Measurements from ENCODE around the gene UTP25.
A peak's percentile ranks its signal among the peaks of the same experiment; 100 is the strongest.

The UTP25 gene

DNA sequence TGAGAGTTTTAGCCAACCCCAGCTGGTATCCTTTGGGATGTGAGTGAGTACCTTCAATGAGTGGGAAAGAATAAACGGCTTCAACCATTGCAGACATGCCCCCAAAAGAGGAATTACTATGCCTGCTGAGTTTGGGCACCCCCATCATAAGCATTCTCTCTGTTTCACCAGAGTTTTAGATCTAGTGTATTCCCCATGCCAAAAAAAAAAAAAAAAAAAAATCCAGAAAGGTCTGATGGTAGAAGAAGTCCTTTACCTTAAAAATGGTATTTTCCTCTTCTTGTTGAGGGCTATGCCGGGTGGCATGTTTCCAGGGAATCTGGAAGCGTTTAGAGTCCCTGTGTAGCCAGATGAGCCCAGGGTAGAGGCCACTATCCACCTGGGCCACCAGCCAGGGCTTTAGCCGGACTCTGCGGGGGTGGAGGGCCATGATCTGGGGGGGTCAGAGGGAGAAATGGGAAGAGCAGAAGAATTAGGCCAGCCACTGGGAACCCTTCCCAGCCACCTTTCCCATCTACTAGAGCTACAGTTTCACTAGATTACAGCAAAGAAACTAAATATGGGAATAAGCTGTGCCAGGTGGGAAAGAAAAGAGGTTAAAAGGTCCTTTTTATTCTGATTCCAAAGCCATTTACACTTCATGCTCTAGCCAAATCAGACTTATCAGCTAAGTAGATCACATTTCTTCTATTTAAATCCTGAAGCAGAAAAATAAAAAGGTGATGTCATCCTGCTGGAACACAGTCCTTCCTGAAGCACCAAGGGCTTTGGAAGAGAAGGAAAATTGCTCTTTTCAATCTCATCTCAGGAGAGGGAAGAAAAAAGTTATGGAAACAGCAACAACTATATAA, 26.6 kb upstream of the UTP25 start:
- TF ChIP-seq, protein P1, sequence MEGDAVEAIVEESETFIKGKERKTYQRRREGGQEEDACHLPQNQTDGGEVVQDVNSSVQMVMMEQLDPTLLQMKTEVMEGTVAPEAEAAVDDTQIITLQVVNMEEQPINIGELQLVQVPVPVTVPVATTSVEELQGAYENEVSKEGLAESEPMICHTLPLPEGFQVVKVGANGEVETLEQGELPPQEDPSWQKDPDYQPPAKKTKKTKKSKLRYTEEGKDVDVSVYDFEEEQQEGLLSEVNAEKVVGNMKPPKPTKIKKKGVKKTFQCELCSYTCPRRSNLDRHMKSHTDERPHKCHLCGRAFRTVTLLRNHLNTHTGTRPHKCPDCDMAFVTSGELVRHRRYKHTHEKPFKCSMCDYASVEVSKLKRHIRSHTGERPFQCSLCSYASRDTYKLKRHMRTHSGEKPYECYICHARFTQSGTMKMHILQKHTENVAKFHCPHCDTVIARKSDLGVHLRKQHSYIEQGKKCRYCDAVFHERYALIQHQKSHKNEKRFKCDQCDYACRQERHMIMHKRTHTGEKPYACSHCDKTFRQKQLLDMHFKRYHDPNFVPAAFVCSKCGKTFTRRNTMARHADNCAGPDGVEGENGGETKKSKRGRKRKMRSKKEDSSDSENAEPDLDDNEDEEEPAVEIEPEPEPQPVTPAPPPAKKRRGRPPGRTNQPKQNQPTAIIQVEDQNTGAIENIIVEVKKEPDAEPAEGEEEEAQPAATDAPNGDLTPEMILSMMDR (conservative IDR thresholded peaks at IDR 0.05): no peak
- peak overlapping the region; percentile 73 for H3K27ac ChIP-seq

DNA sequence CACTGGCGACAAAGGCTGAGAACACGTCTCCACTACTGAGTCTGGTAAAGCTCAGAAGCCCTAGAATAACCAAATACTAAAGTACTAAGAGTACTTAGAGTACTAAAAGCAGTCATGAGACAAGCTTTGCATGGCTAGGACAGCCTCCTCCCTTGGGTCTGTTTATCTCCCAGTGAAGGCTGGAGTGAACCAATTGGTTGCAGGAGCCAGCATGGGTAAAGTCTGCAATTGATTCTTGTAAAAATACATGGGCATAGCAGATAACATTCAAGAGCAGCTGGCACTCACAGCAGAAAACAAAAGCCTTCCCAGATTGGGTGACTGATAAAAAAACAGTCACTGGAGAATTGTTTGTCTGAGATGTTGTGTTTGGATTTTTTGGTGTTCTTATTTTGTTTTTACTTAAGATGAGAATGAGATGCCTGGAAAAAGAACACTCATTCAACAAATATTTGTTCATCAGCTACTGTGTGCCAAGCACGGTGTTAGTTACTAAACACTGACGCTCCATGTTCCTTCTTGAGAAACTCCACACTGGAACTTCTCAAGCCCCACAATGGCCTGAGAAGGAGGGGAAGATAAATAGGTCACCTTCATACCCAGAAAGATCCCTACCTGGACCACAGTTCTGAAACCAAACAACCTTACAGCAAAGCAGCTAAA, 25.5 kb upstream of the UTP25 start:
- TF ChIP-seq, protein P1 (conservative IDR thresholded peaks at IDR 0.05): no peak
- H3K27ac ChIP-seq: peak overlapping the region; percentile 73

DNA sequence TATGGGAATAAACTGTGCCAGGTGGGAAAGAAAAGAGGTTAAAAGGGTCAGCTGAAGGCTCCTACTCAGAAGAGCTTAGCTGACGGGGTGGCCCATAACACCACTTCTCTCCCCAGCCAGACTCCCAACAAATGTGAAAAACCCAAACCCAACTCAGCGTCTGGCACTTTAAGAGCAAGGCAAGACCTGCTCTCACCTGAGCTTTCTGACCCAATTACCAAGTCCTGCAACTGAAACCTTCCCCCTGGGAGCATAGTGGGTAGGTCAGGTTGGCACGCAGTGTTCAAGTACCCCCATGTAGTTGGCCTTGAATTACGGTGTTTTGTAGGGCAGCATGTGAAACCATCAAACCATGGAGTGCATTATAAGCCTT, 25.0 kb upstream of the UTP25 start:
- peak overlapping the region; percentile 73 for H3K27ac ChIP-seq
- TF ChIP-seq, protein P1 (conservative IDR thresholded peaks at IDR 0.05): no peak

DNA sequence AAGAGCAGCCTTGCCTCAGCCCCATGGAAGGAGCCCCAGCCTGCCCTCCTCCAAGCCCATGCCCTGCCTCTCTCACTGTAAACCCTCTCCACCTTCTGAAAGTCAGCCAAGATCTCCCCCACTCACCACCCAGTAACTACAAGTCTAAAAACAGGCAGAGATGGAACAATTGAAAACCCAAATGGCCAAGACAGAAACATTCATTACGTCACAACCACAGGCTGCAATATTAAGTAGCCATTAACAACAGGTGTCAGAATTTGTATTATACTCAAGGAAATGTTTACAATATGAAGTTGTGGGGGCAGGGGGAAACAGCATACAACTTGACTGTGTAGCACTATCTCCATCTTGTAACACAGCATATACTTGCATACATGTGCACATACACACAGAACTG, 24.2 kb upstream of the UTP25 start:
- H3K27ac ChIP-seq: no peak overlapping the region
- TF ChIP-seq, protein P1 (conservative IDR thresholded peaks at IDR 0.05): no peak

DNA sequence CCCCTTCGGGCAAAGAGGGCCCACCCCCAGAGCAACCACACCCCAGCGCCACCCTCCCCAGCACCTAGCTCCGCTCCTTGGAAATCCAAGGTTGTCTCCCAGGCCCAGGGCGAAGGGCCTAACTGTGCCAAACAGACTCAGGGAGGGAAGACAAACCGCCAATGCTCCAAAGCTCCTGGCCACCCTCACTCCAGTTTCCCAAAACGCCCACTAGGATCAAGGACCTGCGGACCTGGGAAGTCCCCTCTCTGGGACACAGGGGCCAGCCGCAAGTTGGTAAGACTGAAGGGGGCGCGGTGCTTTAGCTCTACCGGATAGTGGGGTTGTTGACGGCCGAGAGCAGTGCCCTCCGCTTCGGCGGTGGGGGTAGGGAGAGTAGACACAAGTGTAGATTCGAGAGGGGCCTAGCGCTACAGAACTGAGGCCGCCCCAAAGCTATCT, 22.4 kb upstream of the UTP25 start:
- peak overlapping the region; percentile 82 for H3K27ac ChIP-seq
- TF ChIP-seq, protein P1 (conservative IDR thresholded peaks at IDR 0.05): no peak

DNA sequence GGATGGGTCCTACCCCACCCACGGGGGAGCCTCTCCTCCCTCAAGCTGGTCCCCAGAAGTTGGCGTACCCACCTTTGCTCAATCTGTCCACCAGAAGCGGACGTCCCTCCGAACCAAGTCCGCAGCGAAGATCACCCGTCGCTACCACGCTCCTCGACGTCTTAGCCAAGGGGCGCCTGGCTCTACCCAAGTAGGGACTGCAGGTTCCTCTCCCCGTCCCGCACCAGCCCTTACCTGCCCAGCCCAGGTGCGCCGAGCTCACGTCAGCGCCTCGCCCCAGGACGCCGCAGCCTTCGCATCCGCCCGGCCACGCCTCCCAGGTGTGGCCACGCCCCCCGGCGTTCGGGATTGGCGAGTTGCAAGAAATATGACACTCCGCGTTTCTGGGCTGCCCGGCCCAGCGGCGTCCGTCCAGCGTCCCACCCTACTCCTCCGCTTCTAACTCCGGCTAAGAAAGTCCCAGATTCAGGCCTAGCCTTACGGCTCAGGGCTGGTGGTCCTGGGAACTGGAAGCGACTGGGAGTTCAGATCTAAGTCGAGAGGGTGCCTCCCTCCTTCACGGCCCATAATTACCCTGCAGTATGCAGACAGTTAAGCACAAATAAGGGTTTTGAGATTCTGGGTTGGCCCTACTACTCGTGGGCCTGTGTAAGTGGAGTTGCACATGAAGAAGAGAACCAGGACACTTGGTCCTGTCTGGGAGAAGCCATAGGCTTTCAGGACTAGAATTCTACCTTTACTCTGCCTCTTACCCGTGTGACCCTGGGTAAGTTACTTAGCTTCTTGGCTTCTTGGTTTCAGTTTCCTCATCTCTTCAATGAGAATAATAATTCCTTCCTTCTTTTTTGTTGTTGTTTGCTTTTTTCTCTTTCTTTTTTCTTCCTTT, 21.7 kb upstream of the UTP25 start, which contains the start of gene IRF6:
TSS of gene IRF6 (minus strand) at position 268 of the 886 bp plus-strand sequence. CDS start 4,729 bp downstream, outside the sequence.
- H3K27ac ChIP-seq: peak within 1 kb of the TSS; percentile 82

More for the DNA sequence above, 21.7 kb upstream of the UTP25 start, which contains the start of gene IRF6:
- TF ChIP-seq, protein P1 (conservative IDR thresholded peaks at IDR 0.05): no peak

All from VCaP (cell line).